Measurements from ENCODE around the gene SIPA1.
A peak's percentile ranks its signal among the peaks of the same experiment; 100 is the strongest.
"Not testable (repeated sequence)": the region's sequence is repeated elsewhere in the genome, so short reads cannot be mapped to it uniquely, and the experiment has no call there.

Gene SIPA1

GRCh38 chr11:65655570-65656332 is 17.9 kb downstream of the SIPA1 start:
- TF ChIP-seq, protein P1, sequence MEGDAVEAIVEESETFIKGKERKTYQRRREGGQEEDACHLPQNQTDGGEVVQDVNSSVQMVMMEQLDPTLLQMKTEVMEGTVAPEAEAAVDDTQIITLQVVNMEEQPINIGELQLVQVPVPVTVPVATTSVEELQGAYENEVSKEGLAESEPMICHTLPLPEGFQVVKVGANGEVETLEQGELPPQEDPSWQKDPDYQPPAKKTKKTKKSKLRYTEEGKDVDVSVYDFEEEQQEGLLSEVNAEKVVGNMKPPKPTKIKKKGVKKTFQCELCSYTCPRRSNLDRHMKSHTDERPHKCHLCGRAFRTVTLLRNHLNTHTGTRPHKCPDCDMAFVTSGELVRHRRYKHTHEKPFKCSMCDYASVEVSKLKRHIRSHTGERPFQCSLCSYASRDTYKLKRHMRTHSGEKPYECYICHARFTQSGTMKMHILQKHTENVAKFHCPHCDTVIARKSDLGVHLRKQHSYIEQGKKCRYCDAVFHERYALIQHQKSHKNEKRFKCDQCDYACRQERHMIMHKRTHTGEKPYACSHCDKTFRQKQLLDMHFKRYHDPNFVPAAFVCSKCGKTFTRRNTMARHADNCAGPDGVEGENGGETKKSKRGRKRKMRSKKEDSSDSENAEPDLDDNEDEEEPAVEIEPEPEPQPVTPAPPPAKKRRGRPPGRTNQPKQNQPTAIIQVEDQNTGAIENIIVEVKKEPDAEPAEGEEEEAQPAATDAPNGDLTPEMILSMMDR (IDR thresholded peaks at IDR 0.05; ENCODE audit: extremely low read depth, missing control alignments): no peak
- peak; percentile 4 for DNase-seq (ENCODE audit: low spot score)

DNA sequence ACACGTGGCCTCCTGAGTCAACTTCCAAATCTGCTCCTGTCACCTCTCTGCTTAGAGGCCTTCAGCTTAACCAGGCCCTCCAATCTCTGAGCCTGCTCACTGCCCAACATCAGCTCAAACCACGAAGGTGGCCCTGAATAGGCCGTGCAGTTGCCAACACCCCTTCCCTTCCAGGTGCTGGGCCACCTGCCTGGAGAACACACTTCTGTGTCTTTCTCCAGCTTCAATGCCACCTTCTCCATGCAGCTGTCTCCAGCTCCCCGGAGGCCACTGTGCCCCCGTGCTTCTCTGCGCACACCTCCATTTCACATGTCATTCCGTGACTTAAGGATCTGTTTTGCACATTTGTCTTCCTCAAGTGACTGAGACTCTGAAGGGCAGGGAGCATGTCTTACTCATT is 19.5 kb downstream of the SIPA1 start:
- DNase-seq (ENCODE audit: low spot score): no peak
- TF ChIP-seq, protein P1 (IDR thresholded peaks at IDR 0.05; ENCODE audit: extremely low read depth, missing control alignments): no peak

- TF ChIP-seq, protein P1 (IDR thresholded peaks at IDR 0.05; ENCODE audit: extremely low read depth, missing control alignments): no peak
- peak; percentile 0 for DNase-seq (ENCODE audit: low spot score)
These were observed 20.5 kb downstream of the SIPA1 start for GRCh38 chr11:65658174-65659021.

DNA sequence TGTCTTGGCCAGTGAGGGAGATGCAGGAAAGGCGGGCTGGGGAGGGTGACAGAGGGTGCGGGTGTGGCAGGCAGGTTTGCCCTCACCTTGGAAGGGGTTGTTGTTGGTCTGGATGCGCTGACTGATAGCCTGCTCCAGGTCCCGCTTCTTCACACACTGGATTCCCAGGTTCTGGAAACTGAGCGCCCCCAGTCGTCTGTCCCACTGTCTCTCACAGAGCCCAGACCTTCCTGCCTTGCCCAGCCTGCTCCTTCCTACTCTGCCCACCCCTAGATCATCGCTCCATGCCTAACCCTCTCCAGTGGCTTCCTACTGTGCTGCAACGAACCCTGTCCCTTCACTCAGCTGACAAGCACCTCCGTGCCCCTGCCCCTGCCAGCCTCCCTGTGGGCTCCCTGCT is 22.1 kb downstream of the SIPA1 start:
- TF ChIP-seq, protein P1 (IDR thresholded peaks at IDR 0.05; ENCODE audit: extremely low read depth, missing control alignments): no peak
- DNase-seq (ENCODE audit: low spot score): no peak

GRCh38 chr11:65660908-65661307 is 23.0 kb downstream of the SIPA1 start:
- DNase-seq (ENCODE audit: low spot score): not testable (repeated sequence)

- TF ChIP-seq, protein P1 (IDR thresholded peaks at IDR 0.05; ENCODE audit: extremely low read depth, missing control alignments): no peak
These were observed 23.8 kb downstream of the SIPA1 start for GRCh38 chr11:65661599-65662246.

DNA sequence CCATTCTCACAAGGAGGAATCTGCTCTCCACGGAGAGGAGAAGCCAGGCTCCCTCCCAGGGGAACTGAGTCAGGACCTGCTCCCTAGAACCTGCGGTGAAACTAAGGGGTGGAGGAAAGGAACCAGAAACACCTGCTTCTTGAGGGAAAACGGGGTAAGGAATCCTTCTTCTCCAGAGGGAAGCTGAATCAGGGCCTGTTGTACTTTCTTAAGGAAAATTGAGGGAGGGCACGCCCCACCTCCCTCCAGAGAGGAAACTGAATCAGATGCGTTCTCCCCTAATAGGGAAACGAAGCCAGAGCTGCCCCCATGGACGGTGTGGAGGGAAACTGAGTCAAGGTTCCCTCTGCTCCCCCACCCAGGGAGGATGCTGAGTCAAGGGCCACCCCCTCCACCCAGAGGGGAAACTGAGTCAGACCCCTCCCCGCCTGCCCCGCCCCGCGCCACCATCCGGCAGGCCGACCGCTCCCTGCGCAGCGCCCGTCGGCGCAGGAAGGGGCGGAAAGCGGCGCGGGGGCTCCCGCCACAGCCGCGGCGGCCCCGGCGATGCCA is 24.4 kb downstream of the SIPA1 start:
- DNase-seq (ENCODE audit: low spot score): no peak
- TF ChIP-seq, protein P1 (IDR thresholded peaks at IDR 0.05; ENCODE audit: extremely low read depth, missing control alignments): no peak

More at GRCh38 chr11:65661599-65662246, 23.8 kb downstream of the SIPA1 start:
- DNase-seq (ENCODE audit: low spot score): no peak
